ENCODE data around the gene MAPKAPK2.

GRCh38 chr1:206719169-206719839, 34.6 kb downstream of the MAPKAPK2 start:
- TF ChIP-seq ZSCAN23 (tag by site-specific recombination; IDR thresholded peaks at IDR 0.05) (no peak), FEZF1 (tag by site-specific recombination; IDR thresholded peaks at IDR 0.05) (no peak), RBAK (tag by site-specific recombination; IDR thresholded peaks at IDR 0.05) (no peak), PRDM10 (tag by site-specific recombination; IDR thresholded peaks at IDR 0.05) (no peak), ZNF423 (tag by site-specific recombination; IDR thresholded peaks at IDR 0.05) (no peak), PBX3 (CRISPR knock-in tag; IDR thresholded peaks at IDR 0.05) (no peak), CTCF (tag by site-specific recombination; IDR thresholded peaks at IDR 0.05) (no peak), ZNF473 (tag by site-specific recombination; IDR thresholded peaks at IDR 0.05) (no peak)

Measured in HEK293 (cell line).